GM19193 (cell line): Measurements from ENCODE around the gene SLC9A8.

Experiments used
- POLR2A ChIP-seq: IDR thresholded peaks from 4 replicates; pipeline ENCODE4 v1.6.1; 2011; ENCODE audit not compliant: insufficient read depth, insufficient read length; ENCODE audit errors: extremely low read depth

SLC9A8 gene

DNA sequence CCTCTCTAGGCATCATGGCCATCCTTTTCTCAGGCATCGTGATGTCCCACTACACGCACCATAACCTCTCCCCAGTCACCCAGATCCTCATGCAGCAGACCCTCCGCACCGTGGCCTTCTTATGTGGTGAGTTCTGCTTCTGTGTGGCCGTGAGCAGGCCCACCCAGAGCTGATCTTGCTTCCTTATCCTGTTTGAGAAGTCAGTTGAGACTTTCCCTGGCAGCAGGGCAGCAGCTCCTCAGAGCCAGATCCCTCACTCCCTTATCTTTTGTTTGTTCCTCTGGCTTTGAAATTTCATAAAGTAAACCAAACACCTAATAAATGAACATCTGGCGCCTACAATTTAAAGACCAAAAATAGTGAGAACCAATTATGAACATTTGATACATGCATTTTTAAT lies 62.1 kb downstream of the SLC9A8 start:
- no peak for TF ChIP-seq POLR2A

- TF ChIP-seq POLR2A: no peak
These were observed 64.8 kb downstream of the SLC9A8 start for GRCh38 chr20:49877386-49877921.

- no peak for TF ChIP-seq POLR2A
These were observed 66.3 kb downstream of the SLC9A8 start for GRCh38 chr20:49878977-49879376.

DNA sequence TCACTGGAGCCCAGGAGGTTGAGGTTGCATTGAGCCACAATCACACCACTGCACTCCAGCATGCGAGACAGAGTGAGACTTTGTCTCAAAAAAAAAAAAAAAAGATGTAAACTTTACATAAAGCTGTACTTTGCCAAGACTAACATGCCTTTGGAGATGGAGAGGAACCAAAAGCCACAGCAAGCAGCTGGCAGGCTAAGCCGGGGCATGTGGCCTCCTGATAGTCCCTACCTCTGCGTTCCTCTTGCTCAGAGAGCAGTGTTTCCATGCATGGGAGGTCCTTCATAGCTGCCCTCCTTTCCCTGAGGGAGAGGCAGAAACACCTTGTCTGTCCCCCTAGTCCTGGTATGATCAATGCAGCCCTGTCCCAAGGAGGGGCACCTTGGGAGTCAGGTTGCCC lies 67.5 kb downstream of the SLC9A8 start:
- TF ChIP-seq POLR2A: no peak

DNA sequence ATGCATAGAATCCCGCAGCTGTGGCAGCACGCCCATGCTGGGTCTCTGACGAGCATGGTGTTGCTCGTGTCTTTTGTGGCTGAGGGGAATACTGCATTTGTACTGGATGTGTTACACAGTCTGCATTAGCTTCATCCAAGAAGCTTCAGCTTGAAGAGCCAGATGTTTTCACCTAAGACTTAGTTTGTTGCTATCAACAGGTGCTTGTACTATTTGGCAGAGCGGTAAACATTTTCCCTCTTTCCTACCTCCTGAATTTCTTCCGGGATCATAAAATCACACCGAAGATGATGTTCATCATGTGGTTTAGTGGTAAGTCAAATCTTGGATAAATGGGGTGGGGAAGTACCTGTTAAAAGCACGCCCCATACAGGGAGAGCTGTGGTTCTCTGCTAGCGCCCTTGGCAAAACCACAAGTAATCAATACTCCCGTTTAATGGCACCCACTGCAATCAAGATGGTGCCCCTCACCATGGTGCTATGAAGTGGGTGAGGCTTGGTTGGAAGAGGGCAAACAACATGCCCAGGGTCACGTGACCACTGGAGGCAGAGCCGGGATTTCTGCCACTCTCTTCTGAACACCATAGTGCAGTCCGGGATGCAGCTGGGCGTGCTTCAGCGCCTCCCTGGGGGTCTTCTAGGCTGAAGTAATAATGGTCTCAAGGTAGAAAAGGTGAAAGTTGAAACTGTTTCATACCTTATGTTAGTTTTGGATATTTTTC lies 68.3 kb downstream of the SLC9A8 start:
- no peak for TF ChIP-seq POLR2A

DNA sequence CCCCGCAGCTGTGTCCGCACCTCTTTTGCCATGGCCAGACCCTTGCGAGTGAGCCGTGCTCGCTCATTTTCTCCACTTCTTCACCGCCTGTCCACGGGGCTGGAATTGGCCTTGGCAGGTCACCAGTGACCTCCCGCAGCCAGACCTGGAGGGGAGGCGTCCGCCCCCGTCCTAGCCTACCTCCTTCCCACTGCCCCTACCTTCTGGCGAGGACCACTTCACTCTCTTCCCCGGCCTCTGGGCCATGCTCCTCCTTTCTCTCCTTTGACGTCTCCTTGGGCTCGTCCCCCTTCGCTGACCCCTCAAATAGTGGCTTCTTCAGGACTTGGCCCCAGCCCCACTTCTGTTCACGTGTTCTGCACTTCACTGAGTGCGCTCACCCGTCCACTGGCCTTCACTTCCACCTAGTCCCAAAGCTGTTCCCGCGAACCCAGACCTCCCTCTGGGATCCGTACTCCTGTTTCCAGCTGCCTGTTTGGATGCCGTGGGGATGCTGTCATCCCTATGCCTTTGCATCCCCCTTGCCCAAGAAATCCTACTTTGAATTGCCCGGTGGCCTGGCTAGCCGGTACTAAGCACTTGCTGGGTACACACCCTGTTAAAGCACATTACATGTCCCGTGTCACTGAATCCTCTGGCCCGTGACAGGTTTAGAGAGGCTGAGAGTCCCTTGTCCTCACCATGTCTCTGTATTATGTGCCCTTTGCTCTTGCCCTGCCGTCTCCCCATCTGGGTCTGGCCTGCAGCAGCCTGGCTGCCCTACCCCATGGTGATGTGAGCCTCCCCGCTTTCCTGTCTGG lies 69.7 kb downstream of the SLC9A8 start:
- TF ChIP-seq POLR2A: no peak

GRCh38 chr20:49883246-49883802 lies 70.7 kb downstream of the SLC9A8 start:
- no peak for TF ChIP-seq POLR2A

GRCh38 chr20:49885558-49886332 lies 73.1 kb downstream of the SLC9A8 start:
- no peak for TF ChIP-seq POLR2A

GRCh38 chr20:49886571-49887213 lies 74.1 kb downstream of the SLC9A8 start:
- TF ChIP-seq POLR2A: no peak

DNA sequence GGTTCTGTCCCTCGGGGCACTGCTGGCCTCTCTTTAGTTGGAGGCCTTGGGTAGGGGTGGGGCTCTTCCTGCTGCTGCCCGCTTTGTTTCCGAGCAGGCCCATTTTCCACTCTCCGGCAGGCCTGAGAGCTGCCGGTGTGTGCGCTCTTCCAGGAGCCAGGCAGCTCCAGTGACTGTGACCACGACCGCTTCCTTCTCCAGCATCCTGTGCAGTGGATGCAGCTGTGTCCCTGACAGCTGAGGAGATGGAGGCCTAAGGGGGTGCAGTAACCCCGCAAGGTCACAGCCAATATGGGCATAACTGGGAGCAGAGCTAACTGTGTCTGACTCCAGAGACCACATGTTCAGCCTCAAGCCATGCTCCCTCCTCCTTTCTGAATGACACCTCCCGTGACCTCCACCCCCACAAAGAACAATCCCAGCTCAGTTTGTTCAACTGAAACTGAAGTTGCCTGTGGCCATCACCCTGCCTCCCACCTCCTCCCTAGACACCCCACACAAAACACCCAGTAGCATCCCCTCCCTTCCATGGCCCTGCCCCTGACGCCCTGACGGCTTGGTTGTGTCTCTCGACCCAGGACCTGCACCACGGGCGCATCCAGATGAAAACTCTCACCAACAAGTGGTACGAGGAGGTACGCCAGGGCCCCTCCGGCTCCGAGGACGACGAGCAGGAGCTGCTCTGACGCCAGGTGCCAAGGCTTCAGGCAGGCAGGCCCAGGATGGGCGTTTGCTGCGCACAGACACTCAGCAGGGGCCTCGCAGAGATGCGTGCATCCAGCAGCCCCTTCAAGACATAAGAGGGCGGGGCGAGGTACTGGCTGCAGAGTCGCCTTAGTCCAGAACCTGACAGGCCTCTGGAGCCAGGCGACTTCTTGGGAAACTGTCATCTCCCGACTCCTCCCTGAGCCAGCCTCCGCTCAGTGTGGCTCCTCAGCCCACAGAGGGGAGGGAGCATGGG lies 74.9 kb downstream of the SLC9A8 start:
- TF ChIP-seq POLR2A: no peak

GRCh38 chr20:49888212-49889000 lies 75.8 kb downstream of the SLC9A8 start:
- no peak for TF ChIP-seq POLR2A
